GM12801 (cell line): ENCODE data around the gene PTGES.

Source experiments
- TF ChIP-seq, protein P1 (sequence below): IDR thresholded peaks from one replicate; pipeline ENCODE4 v1.5.1; 2011; ENCODE audit warnings: control low read depth; ENCODE audit not compliant: insufficient read length; ENCODE audit errors: extremely low read depth

The PTGES gene

DNA sequence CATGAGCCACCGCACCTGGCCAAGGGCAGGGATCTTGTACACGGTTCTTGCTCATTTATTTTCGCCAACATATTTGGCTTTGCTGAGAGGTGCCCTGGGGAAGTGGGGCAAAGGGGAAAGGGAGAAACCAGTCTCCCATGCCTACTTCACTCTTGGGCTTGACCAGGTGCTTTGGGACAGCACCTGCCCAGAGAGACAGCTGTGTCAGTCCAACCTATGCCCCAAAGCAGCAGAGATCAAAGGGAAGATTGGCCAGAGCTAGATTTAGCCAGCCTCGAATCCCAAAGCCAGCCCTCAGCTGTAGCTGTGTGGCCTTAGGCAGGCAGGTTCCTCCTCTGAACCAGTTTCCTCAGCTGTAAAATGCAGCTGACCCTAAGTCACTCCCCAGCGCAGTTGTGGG, 2.3 kb upstream of the PTGES start:
- TF ChIP-seq, protein P1, sequence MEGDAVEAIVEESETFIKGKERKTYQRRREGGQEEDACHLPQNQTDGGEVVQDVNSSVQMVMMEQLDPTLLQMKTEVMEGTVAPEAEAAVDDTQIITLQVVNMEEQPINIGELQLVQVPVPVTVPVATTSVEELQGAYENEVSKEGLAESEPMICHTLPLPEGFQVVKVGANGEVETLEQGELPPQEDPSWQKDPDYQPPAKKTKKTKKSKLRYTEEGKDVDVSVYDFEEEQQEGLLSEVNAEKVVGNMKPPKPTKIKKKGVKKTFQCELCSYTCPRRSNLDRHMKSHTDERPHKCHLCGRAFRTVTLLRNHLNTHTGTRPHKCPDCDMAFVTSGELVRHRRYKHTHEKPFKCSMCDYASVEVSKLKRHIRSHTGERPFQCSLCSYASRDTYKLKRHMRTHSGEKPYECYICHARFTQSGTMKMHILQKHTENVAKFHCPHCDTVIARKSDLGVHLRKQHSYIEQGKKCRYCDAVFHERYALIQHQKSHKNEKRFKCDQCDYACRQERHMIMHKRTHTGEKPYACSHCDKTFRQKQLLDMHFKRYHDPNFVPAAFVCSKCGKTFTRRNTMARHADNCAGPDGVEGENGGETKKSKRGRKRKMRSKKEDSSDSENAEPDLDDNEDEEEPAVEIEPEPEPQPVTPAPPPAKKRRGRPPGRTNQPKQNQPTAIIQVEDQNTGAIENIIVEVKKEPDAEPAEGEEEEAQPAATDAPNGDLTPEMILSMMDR = no peak

DNA sequence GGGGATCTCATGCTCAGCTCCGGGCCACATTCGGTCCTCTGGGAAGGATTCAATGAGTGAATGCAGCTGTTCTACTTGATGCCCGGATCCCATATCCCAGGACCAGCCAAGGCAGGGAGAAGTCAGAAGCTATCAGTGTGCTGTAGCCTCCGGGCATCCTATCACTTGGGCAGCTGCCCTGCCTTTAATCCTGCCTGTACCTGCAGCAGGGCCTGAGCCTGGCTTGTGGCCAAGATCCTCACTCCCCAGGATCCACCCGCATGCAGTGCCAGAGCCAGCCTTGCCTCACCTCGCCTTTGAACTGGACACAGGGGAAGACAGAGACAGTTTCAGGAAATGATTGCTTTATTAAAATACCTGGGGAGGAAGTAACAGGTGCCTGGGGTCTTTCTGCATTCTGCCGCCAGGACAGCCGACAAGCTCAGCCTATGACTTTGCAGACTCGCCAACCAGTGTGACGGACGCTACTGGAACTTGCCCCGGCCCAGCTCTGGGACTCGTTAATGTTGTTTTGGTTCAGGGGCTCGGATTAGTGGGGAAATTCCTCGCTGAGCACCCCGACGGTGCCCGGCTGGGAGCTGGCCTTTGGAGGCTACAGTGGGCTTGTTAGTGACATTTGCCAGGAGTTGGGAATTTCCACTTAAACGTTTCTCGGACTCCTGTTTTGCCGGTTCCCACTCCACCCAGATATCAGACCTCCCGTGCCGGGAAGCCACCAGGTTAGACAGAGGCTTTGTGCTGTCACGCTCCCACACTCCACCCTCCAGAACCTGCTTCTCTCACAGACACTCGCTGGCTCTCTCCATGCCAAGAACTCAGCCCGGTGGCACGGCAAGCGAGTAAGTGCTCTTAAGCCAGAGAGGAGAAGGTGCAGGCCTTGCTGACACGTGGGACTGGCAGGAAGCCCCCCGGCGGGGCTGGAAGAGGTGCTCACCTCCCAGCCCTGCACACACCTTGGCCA, 721 bp downstream of the PTGES start:
- TF ChIP-seq, protein P1 = no peak

DNA sequence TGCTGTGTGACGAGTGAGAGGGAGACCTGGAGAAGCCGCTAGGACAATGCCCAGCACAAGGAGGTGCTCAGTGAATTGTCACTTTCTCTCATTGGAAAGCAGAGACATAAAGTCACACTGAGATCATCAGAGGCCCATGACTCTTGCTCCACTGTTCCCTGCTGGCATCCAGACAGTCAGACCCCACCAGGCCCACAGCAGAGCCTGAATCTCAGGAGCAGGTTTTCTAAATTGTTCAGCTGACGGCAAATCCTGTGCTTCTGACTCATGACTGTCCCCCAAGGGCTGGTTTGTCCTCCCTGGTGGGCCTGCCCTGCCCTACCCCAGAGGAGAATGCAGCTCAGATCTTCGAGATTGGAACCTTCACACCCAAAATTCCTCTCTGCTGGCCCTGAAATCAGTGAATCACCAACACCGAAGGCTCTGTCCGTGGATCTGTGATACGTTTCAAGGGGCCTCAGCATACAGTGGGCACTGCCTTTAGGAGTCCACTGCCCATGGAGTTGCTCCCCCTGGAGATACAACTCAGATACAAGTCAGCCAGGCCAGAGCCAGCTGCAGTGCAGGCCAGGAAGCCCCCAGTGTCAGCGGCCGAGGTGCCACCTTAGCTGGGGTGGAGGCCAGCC, 2.7 kb downstream of the PTGES start:
- TF ChIP-seq, protein P1 = no peak

DNA sequence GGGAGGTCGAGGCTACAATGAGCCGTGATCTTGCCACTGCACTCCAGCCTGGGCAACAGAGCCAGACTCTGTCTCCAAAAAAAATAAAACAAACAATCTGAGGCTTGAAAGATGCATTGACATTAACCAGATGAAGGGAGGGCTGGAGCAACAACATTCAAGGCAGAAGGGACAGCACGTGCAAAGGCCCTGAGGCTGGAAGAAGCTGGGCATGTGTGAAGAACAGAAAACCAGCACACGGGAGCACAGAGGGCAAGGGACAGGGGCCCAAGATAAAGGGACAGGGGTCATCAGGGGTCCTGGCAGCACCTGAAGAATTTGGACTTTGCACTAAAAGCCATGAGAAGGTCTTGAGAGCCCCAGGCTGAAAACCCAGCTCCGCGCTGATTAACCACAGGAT, 3.3 kb downstream of the PTGES start:
- TF ChIP-seq, protein P1 = no peak

DNA sequence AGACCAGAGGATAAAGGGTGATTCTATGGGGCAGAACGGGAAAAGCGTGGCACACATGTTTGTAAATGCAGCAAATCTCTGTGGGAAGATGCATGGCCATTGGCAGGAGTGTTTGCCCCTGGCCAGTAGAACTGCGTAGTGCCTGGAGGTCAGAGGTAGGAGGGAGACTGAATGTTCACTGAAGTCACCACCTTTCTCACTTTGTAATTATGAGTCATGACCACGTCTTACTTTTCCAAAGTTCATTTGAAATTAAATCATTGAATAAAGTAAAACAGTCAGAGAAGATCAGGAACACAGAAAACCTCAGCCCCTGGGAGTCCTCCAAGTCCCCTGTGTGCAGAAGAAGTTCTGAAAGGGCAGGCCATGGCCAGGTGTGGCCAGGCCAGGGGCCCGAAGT, 4.6 kb downstream of the PTGES start:
- TF ChIP-seq, protein P1 = no peak

DNA sequence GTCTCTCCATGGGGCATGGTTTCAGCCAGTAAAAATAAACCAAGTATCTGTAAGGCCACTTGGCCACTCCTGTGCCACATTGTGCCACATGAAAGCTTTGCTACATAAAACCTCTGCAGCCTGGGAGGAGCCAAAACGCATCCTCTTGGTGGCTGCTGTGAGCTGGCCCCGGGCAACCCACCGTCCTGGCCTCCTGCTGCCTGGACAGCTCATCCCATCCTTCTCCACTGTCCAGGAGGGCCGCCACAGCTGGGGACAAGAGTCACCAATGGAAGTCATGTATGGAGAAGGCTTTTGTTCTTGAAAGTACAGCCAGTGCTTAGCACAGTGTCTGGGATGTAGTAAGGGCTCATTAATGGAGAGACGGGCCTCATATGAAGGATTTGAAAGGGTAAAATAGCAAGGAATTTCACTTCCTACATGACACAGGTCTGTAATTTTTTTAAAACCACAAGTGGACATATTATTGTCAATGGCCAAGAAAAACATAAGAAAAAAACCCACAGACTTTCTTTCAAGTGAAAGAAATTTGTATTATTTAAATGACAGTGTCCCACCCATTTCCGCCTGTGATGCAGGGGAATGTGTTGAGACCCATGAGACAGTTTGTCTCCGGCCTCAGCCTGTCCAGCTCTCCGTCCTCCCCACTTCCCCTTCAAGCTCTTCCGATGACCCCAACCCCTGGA, 6.6 kb downstream of the PTGES start:
- TF ChIP-seq, protein P1 = no peak

DNA sequence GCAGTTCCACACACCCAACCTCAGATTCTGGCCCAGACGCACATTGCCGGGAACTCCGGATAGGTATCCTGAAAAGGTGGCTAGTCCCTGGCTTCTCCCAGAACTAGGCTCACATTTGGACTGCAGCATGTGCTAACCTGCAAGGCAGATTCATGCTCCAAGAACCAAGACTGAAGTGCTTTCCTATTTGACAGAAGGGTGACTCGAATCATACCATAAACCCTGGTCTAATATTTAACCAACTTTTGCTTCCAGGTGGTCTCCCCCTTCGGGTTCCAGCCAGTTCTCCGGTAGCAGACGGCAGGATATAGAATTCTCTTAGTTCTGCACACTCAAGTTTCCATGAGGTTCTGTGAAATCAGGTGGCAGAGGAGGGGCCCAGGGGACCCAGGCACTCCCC, 7.6 kb downstream of the PTGES start:
- TF ChIP-seq, protein P1 = no peak
